Measurements from ENCODE around the gene PTPRE. TPM values are rescaled to one million over a fixed set of nuclear protein-coding genes. Genes with fewer than 3 reads are reported as not detected.

PTPRE gene
- total RNA-seq, 1 experiment from 2014 or later = 12.3 TPM

GRCh38 chr10:128071417-128071782 is 164.5 kb downstream of the PTPRE start:
- CTCF ChIA-PET = interaction anchor here (3.3 kb wide), 1 partner anchor 37 kb away, joined by 47 read pairs; no protein-coding TSS in a partner anchor
- Histone ChIP-seq H3K9ac (ENCODE audit: low read length) (no peak overlapping the region), H3K4me3 (replicated peaks in 1 of 2; ENCODE audit: low read depth in 1 of 2, low read length in 2 of 2) (no peak overlapping the region)

More at GRCh38 chr10:128071417-128071782, 164.5 kb downstream of the PTPRE start:
- no peak overlapping the region for H3K27ac ChIP-seq (ENCODE audit: low read depth, low read length)
- H2AFZ ChIP-seq (ENCODE audit: low read depth, low read length, poor library complexity, severe bottlenecking) = no peak overlapping the region
- DNase-seq (ENCODE audit: low read depth, low spot score) = no peak
- H3K27me3 ChIP-seq (ENCODE audit: insufficient read depth, low read length) = no peaks in the 10 kb centered on the region
- BruUV-seq (replicated peaks) = no TSS peak
- H3K9me3 ChIP-seq (ENCODE audit: control insufficient read depth in 1 of 2, insufficient read depth in 1 of 2, low read depth in 1 of 2, low read length in 2 of 2) = no peaks in the 10 kb centered on the region
- no peaks in the 10 kb centered on the region for H4K20me1 ChIP-seq (ENCODE audit: insufficient read depth)
- POLR2A ChIA-PET = no interaction called here
- no peak for ATAC-seq
- intact Hi-C loops (cut with micrococcal nuclease) = no loop called here
- H3K4me1 ChIP-seq (ENCODE audit: control insufficient read depth in 1 of 2, insufficient read depth in 2 of 2, low read length in 2 of 2) = peaks cover 0 to 6% of the 10 kb centered on the region in 2 experiments; a peak in 1 of 4 replicates
- RAD21 ChIA-PET (ENCODE audit: low non-redundant PET in 1 of 2, low total read pairs in 2 of 2, uncharacterized antibody in 2 of 2, unreplicated experiment in 2 of 2) = no interaction called here
- H3K4me2 ChIP-seq (ENCODE audit: low read length) = no peak overlapping the region
- TF ChIP-seq YY1 (IDR thresholded peaks at IDR 0.05; ENCODE audit: extremely low read depth, insufficient replicate concordance, low read depth, low read length) (no peak), ZFX (IDR thresholded peaks at IDR 0.05) (no peak), POLR2AphosphoS5 (IDR thresholded peaks at IDR 0.05; ENCODE audit: low read depth, low read length) (no peak), REST (IDR thresholded peaks at IDR 0.05; ENCODE audit: low read depth) (no peak), MAX (IDR thresholded peaks at IDR 0.05) (no peak), CEBPB (IDR thresholded peaks at IDR 0.05; ENCODE audit: low read depth) (no peak), SRF (IDR thresholded peaks at IDR 0.05; ENCODE audit: low read depth) (no peak), FOSL1 (IDR thresholded peaks at IDR 0.05; ENCODE audit: low read depth) (no peak), TCF7L2 (IDR thresholded peaks at IDR 0.05; ENCODE audit: borderline replicate concordance, extremely low read depth, insufficient read depth, insufficient read length) (no peak), ZNF274 (IDR thresholded peaks at IDR 0.05; ENCODE audit: low read depth, low read length) (no peak), ELF1 (IDR thresholded peaks at IDR 0.05; ENCODE audit: borderline replicate concordance, low read depth) (no peak), SP1 (IDR thresholded peaks at IDR 0.05; ENCODE audit: low read depth) (no peak), RAD21 (IDR thresholded peaks at IDR 0.05; ENCODE audit: low read depth) (no peak), SIN3A (IDR thresholded peaks at IDR 0.05; ENCODE audit: low read depth) (no peak), CTCF (IDR thresholded peaks at IDR 0.05 in 2 of 3, conservative IDR thresholded peaks at IDR 0.05 in 1 of 3; ENCODE audit: borderline replicate concordance in 1 of 3, insufficient read depth in 1 of 3, low read depth in 2 of 3, low read length in 2 of 3) (no peak), ATF3 (IDR thresholded peaks at IDR 0.05) (no peak), EZH2phosphoT487 (IDR thresholded peaks at IDR 0.05; ENCODE audit: borderline replicate concordance) (no peak), EZH2 (IDR thresholded peaks at IDR 0.05) (no peak)
- TF ChIP-seq, protein P1, sequence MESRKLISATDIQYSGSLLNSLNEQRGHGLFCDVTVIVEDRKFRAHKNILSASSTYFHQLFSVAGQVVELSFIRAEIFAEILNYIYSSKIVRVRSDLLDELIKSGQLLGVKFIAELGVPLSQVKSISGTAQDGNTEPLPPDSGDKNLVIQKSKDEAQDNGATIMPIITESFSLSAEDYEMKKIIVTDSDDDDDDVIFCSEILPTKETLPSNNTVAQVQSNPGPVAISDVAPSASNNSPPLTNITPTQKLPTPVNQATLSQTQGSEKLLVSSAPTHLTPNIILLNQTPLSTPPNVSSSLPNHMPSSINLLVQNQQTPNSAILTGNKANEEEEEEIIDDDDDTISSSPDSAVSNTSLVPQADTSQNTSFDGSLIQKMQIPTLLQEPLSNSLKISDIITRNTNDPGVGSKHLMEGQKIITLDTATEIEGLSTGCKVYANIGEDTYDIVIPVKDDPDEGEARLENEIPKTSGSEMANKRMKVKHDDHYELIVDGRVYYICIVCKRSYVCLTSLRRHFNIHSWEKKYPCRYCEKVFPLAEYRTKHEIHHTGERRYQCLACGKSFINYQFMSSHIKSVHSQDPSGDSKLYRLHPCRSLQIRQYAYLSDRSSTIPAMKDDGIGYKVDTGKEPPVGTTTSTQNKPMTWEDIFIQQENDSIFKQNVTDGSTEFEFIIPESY (IDR thresholded peaks at IDR 0.05; ENCODE audit: extremely low read depth, insufficient replicate concordance, low read length) = no peak
- no peaks in the 10 kb centered on the region for H3K9me2 ChIP-seq (ENCODE audit: insufficient read depth)
- H3K36me3 ChIP-seq (ENCODE audit: control insufficient read depth in 1 of 2, insufficient read depth in 2 of 2, low read length in 2 of 2) = no peaks in the 10 kb centered on the region; a peak in 1 of 4 replicates
- no peaks in the 10 kb centered on the region for H3K79me2 ChIP-seq (ENCODE audit: insufficient read depth, low read length)

All from HCT116 (cell line).